HCT116 (cell line): ENCODE results near the gene ZXDC. TPM values are rescaled to one million over a fixed set of nuclear protein-coding genes. Genes with fewer than 3 reads are reported as not detected.

Experiments used
- ATAC-seq: fragments of 200-7000 bp; cut with Tn5 transposase; 2 replicates; pipeline ENCODE4 v1.9.1; 2020; ENCODE audit warnings: mild to moderate bottlenecking, moderate library complexity
- BruUV-seq: library from RNA; stranded (reverse); fragments of 400-500 nt; replicated peaks from 2 replicates; lab custom pipeline; 2021; lab: Mats Ljungman, UMichigan
- CTCF ChIA-PET: fragments of 300-600 bp; sonication (Branson Sonifier 250); formaldehyde crosslinking; loops from one replicate; lab custom pipeline; 2021; ENCODE audit warnings: antibody characterized with exemption; lab: Charles Lee
- POLR2A ChIA-PET: fragments of 300-600, 350-600 bp; sonication (Branson Sonifier 250); formaldehyde crosslinking; loops from one replicate; lab custom pipeline; 2021; ENCODE audit warnings: antibody characterized with exemption; lab: Charles Lee
- RAD21 ChIA-PET, 2 experiments: fragments of 300-600 bp; sonication (Branson Sonifier 250); formaldehyde crosslinking; loops; one replicate each; lab custom pipeline; 2023; ENCODE audit warnings: low total read pairs in 2 of 2; ENCODE audit not compliant: uncharacterized antibody in 2 of 2, unreplicated experiment in 2 of 2, low non-redundant PET in 1 of 2; lab: Charles Lee
- DNase-seq: peaks from one replicate; pipeline ENCODE4 v3.0.0-alpha.2; 2010; ENCODE audit warnings: low read depth, low spot score
- H2AFZ ChIP-seq: fragments of 200-600 bp; shearing (Covaris generic), sonication (generic); 2 replicates; pipeline ENCODE4 v1.6.1; 2017; ENCODE audit warnings: low read depth, mixed run types, mixed read lengths, antibody characterized with exemption, low read length; ENCODE audit not compliant: poor library complexity, severe bottlenecking
- H3K27ac ChIP-seq: 2 replicates; pipeline ENCODE4 v1.5.1; 2012; ENCODE audit warnings: low read depth, low read length
- H3K27me3 ChIP-seq: fragments of 200-600 bp; sonication (generic); 2 replicates; pipeline ENCODE4 v1.6.1; 2016; ENCODE audit warnings: mixed run types, low read length, mixed read lengths; ENCODE audit not compliant: insufficient read depth
- H3K36me3 ChIP-seq, 2 experiments: fragments of 200-500 bp in 1 of 2; fragments of 200-600 bp in 1 of 2; sonication (Bioruptor generic) in 1 of 2; sonication (generic) in 1 of 2; 2 replicates each; pipeline versions ENCODE4 v1.5.1 to v1.6.1; 2014 to 2016; ENCODE audit warnings: low read length in 2 of 2, inconsistent platforms in 1 of 2, mixed read lengths in 1 of 2, mixed run types in 1 of 2; ENCODE audit not compliant: insufficient read depth in 2 of 2, control insufficient read depth in 1 of 2
- H3K4me1 ChIP-seq, 2 experiments: fragments of 200-600 bp in 1 of 2; sonication (generic) in 1 of 2; 2 replicates each; pipeline versions ENCODE4 v1.5.1 to v1.6.1; 2012 to 2017; ENCODE audit warnings: low read length in 2 of 2, inconsistent platforms in 1 of 2, mild to moderate bottlenecking in 1 of 2, mixed read lengths in 1 of 2, mixed run types in 1 of 2, moderate library complexity in 1 of 2; ENCODE audit not compliant: insufficient read depth in 2 of 2, control insufficient read depth in 1 of 2
- H3K4me2 ChIP-seq: fragments of 200-600 bp; sonication (generic); 2 replicates; pipeline ENCODE4 v1.6.1; 2017; ENCODE audit warnings: mixed run types, low read length, mixed read lengths
- H3K4me3 ChIP-seq, 2 experiments: fragments of 200-600 bp in 1 of 2; sonication (generic) in 1 of 2; replicated peaks in 1 of 2; 2 replicates each; pipeline ENCODE4 v1.5.1; 2011 to 2016; ENCODE audit warnings: low read length in 2 of 2, control low read depth in 1 of 2, low read depth in 1 of 2, mild to moderate bottlenecking in 1 of 2, mixed read lengths in 1 of 2, mixed run types in 1 of 2
- H3K79me2 ChIP-seq: fragments of 200-600 bp; sonication (generic); 2 replicates; pipeline ENCODE4 v1.6.1; 2017; ENCODE audit warnings: mild to moderate bottlenecking, mixed run types, low read length, moderate library complexity, mixed read lengths; ENCODE audit not compliant: insufficient read depth
- H3K9ac ChIP-seq: fragments of 200-600 bp; sonication (generic); 2 replicates; pipeline ENCODE4 v1.6.1; 2016; ENCODE audit warnings: low read length, mixed read lengths
- H3K9me2 ChIP-seq: fragments of 200-600 bp; sonication (generic), shearing (Covaris generic); 2 replicates; pipeline ENCODE4 v1.6.1; 2017; ENCODE audit warnings: mixed run types, mild to moderate bottlenecking, moderate library complexity; ENCODE audit not compliant: insufficient read depth
- H3K9me3 ChIP-seq, 2 experiments: fragments of 200-500 bp in 1 of 2; fragments of 200-600 bp in 1 of 2; sonication (Bioruptor generic) in 1 of 2; sonication (generic) in 1 of 2; 2 replicates each; pipeline ENCODE4 v1.6.1; 2014 to 2017; ENCODE audit warnings: low read length in 2 of 2, mixed read lengths in 2 of 2, inconsistent platforms in 1 of 2, low read depth in 1 of 2, mild to moderate bottlenecking in 1 of 2, mixed run types in 1 of 2, moderate library complexity in 1 of 2; ENCODE audit not compliant: control insufficient read depth in 1 of 2, insufficient read depth in 1 of 2
- H4K20me1 ChIP-seq: fragments of 200-600 bp; sonication (generic), shearing (Covaris generic); 2 replicates; pipeline ENCODE4 v1.6.1; 2017; ENCODE audit warnings: mixed run types, mild to moderate bottlenecking, moderate library complexity; ENCODE audit not compliant: insufficient read depth
- CBX3 ChIP-seq: IDR thresholded peaks from 2 replicates; pipeline ENCODE4 v1.6.1; 2012; ENCODE audit warnings: low read depth
- EGR1 ChIP-seq: IDR thresholded peaks from 2 replicates; pipeline ENCODE4 v1.6.1; 2012; ENCODE audit warnings: low read depth
- ELF1 ChIP-seq: IDR thresholded peaks from 2 replicates; pipeline ENCODE4 v1.6.1; 2012; ENCODE audit warnings: low read depth, borderline replicate concordance
- EZH2 ChIP-seq: fragments of 200-600 bp; sonication (generic); IDR thresholded peaks from 2 replicates; pipeline ENCODE4 v1.6.1; 2017; ENCODE audit warnings: antibody characterized with exemption, mixed run types
- JUND ChIP-seq: IDR thresholded peaks from 2 replicates; pipeline ENCODE4 v1.6.1; 2012
- POLR2A ChIP-seq: IDR thresholded peaks from 2 replicates; pipeline ENCODE4 v1.7.0; 2011; ENCODE audit warnings: borderline replicate concordance; ENCODE audit not compliant: insufficient read depth, insufficient read length; ENCODE audit errors: extremely low read depth
- POLR2AphosphoS5 ChIP-seq: IDR thresholded peaks from 2 replicates; pipeline ENCODE4 v1.6.1; 2011; ENCODE audit warnings: mild to moderate bottlenecking, low read depth, low read length, moderate library complexity
- REST ChIP-seq: IDR thresholded peaks from 2 replicates; pipeline ENCODE4 v1.6.1; 2012; ENCODE audit warnings: low read depth
- SIN3A ChIP-seq: IDR thresholded peaks from 2 replicates; pipeline ENCODE4 v1.6.1; 2012; ENCODE audit warnings: low read depth
- SP1 ChIP-seq: IDR thresholded peaks from 2 replicates; pipeline ENCODE4 v1.6.1; 2012; ENCODE audit warnings: low read depth
- YY1 ChIP-seq: IDR thresholded peaks from 2 replicates; pipeline ENCODE4 v1.6.1; 2011; ENCODE audit warnings: low read length, low read depth, moderate library complexity, mild to moderate bottlenecking; ENCODE audit not compliant: insufficient replicate concordance; ENCODE audit errors: extremely low read depth
- ZBTB33 ChIP-seq: IDR thresholded peaks from 2 replicates; pipeline ENCODE4 v1.6.1; 2011; ENCODE audit warnings: mild to moderate bottlenecking, low read length, moderate library complexity; ENCODE audit not compliant: insufficient replicate concordance; ENCODE audit errors: extremely low read depth
- ZFX ChIP-seq: fragments of 450-650 bp; IDR thresholded peaks from 2 replicates; pipeline ENCODE4 v1.6.1; 2017
- ZNF274 ChIP-seq: fragments of 200-500 bp; sonication (Bioruptor generic); IDR thresholded peaks from 2 replicates; pipeline ENCODE4 v1.6.1; 2014; ENCODE audit warnings: mild to moderate bottlenecking, low read depth, low read length, inconsistent platforms
- intact Hi-C: fragments of 100-400 bp; cut with micrococcal nuclease; formaldehyde crosslinking; loops from 2 replicates; pipeline ENCODE4 v1.10.0; 2022
- total RNA-seq: library from RNA; stranded (reverse); gene quantifications from one replicate; pipeline ENCODE4 v1.2.1, GENCODE V29; 2021; ENCODE audit not compliant: unreplicated experiment
- TF ChIP-seq, protein P1 (sequence below): IDR thresholded peaks from 2 replicates; pipeline ENCODE4 v1.6.1; 2012
- TF ChIP-seq, protein P2 (sequence below): IDR thresholded peaks from 2 replicates; pipeline ENCODE4 v1.6.1; 2012

The ZXDC gene
- total RNA-seq, 1 experiment from 2014 or later, result 29.9 TPM

DNA sequence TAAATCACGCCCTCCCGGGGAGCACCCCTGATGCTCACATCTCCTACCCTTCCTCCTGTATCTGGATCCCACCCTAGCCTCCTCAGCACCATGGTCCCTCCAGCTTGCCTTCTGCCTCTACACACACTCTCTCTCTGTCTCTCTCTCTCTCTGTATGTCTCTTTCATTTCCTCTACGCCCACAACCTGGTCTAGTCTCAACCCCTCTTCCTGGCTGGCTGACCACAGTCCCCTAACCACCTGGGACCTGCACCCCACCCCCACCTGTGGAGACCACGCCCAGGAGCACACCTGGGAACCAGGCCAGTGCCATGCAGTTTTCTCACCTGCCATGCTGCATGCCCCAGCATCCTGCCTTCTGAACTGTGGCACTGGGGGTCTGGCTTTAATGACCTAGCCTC lies 84.9 kb downstream of the ZXDC start:
- CTCF ChIA-PET, result no interaction called here
- RAD21 ChIA-PET, result no interaction called here
- no peaks in the 10 kb centered on the region for H3K9me2 ChIP-seq
- H3K4me1 ChIP-seq, result peaks cover 7 to 12% of the 10 kb centered on the region in 2 experiments; a peak in 3 of 4 replicates
- POLR2A ChIA-PET, result no interaction called here
- no peak overlapping the region for H3K4me2 ChIP-seq
- no peaks in the 10 kb centered on the region for H3K9me3 ChIP-seq
- no peaks in the 10 kb centered on the region for H3K79me2 ChIP-seq
- no peak for ATAC-seq
- H4K20me1 ChIP-seq, result no peaks in the 10 kb centered on the region
- no peak overlapping the region for H3K9ac ChIP-seq
- H3K36me3 ChIP-seq, result no peaks in the 10 kb centered on the region
- intact Hi-C loops, result no loop called here
- TF ChIP-seq ELF1 (no peak), EGR1 (no peak), POLR2AphosphoS5 (no peak), CBX3 (no peak), JUND (no peak), ZFX (no peak), SP1 (no peak), YY1 (no peak)
- TF ChIP-seq, protein P1, sequence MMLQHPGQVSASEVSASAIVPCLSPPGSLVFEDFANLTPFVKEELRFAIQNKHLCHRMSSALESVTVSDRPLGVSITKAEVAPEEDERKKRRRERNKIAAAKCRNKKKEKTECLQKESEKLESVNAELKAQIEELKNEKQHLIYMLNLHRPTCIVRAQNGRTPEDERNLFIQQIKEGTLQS, result no peak
- TF ChIP-seq, all 23 proteins: peak for 0
- Histone ChIP-seq H2AFZ (no peak overlapping the region), H3K4me3 (no peak overlapping the region), H3K27ac (no peak overlapping the region), H3K27me3 (no peaks in the 10 kb centered on the region)
- BruUV-seq, result no TSS peak
- no peak for DNase-seq

DNA sequence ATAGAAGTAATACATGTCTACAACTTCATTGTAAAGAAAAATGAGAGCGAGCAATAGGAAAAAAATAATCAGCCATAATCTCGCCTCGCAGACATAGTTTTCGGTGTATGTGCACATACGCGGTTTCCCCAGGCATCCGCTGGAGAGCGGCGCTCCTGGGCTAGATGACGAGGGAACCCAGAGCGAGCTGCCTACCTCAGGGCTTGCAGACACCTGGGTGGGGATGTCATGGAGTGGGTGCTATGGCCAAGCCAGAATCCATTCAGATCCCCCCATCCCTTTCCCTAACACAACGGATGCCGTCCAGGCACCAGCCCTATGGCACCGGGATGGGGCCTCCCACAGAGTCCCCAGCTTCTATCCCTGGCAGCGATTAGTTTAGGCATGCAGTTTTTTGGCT lies 85.5 kb downstream of the ZXDC start:
- ATAC-seq, result no peak
- H3K4me3 ChIP-seq, result no peak overlapping the region
- DNase-seq, result no peak
- H3K9ac ChIP-seq, result no peak overlapping the region
- no peaks in the 10 kb centered on the region for H4K20me1 ChIP-seq
- RAD21 ChIA-PET, result no interaction called here
- POLR2A ChIA-PET, result no interaction called here
- H3K9me2 ChIP-seq, result no peaks in the 10 kb centered on the region
- no peaks in the 10 kb centered on the region for H3K9me3 ChIP-seq
- H2AFZ ChIP-seq, result no peak overlapping the region
- H3K4me1 ChIP-seq, result peaks cover 7 to 12% of the 10 kb centered on the region in 2 experiments; a peak in 3 of 4 replicates
- CTCF ChIA-PET, result interaction anchor here (0.9 kb wide), 1 partner anchor 144 kb away, joined by 3 read pairs; no protein-coding TSS in a partner anchor
- H3K36me3 ChIP-seq, result no peaks in the 10 kb centered on the region
- H3K79me2 ChIP-seq, result no peaks in the 10 kb centered on the region
- intact Hi-C loops, result no loop called here
- H3K4me2 ChIP-seq, result no peak overlapping the region
- no TSS peak for BruUV-seq
- no peak overlapping the region for H3K27ac ChIP-seq
- no peaks in the 10 kb centered on the region for H3K27me3 ChIP-seq
- no peak for TF ChIP-seq EZH2
- TF ChIP-seq REST, result no peak
- TF ChIP-seq ZBTB33, result no peak
- no peak for TF ChIP-seq POLR2A
- no peak for TF ChIP-seq SIN3A
- TF ChIP-seq, protein P2, sequence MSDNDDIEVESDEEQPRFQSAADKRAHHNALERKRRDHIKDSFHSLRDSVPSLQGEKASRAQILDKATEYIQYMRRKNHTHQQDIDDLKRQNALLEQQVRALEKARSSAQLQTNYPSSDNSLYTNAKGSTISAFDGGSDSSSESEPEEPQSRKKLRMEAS, result no peak
- TF ChIP-seq ZNF274, result no peak
